NOMO-1 treated with DMSO at 0.1 percent for 48 hours (cell line): ENCODE measurements around the gene OR10C1.
"Not testable (repeated sequence)": the region's sequence is repeated elsewhere in the genome, so short reads cannot be mapped to it uniquely, and the experiment has no call there.

Source experiments
- DNase-seq: peaks from one replicate; lab custom pipeline; 2025; ENCODE audit not compliant: unreplicated experiment; lab: John Stamatoyannopoulos, UW

OR10C1 gene, protein sequence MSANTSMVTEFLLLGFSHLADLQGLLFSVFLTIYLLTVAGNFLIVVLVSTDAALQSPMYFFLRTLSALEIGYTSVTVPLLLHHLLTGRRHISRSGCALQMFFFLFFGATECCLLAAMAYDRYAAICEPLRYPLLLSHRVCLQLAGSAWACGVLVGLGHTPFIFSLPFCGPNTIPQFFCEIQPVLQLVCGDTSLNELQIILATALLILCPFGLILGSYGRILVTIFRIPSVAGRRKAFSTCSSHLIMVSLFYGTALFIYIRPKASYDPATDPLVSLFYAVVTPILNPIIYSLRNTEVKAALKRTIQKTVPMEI

GRCh38 chr6:29439006-29439405 is at the start of gene OR10C1:
Gene OR10C1 (plus strand): TSS chr6:29439306. CDS start chr6:29440016, 710 bp downstream.
- no peak for DNase-seq

DNA sequence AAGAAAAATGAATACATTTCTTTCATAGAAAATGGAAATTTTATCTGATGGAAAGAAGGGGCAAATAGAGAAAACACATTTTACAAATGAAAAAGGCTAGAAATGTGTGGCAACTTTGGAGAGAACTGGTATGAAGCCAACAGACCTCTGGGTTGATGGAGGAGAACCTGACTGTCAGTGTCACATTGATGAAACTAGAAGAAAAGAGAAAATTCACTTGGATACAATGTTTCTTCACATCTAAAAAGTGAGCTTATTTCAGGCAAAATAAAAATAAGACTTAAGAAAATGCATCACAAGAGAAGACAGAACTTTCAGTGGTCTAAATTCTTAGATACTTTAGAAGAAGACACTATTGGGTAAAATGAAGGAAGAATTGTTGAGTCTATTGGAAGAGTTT is 43.8 kb upstream of the OR10C1 start, which contains the start of gene OR12D2:
TSS of gene OR12D2 (plus strand) at position 301 of the 400 bp plus-strand sequence. CDS start 1,069 bp downstream, outside the sequence.
- DNase-seq: no peak

DNA sequence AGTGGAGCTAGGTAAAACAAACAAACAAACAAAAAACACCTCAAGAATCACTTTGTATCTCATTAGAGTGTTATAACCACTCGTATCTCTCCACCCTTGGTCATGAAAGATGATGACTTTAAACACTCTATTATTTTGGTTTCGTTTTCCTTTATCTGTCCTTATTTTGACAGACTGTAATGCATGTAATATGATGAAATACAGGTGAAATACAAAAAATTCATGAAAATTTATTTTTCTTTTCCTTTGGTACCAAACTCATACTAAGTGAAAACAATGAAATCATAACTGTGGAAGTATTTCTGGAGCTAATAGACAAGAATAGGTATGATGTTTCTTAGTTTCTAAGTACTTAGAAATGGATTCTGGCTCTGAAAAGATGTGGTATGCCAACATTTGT is 39.6 kb upstream of the OR10C1 start:
- no peak for DNase-seq

GRCh38 chr6:29403801-29404200 is 35.3 kb upstream of the OR10C1 start:
- no peak for DNase-seq

- DNase-seq: no peak
Observed at GRCh38 chr6:29414588-29414987, 24.5 kb upstream of the OR10C1 start, which contains the start of gene OR12D1. Gene OR12D1 (plus strand): TSS chr6:29414928.

- no peak for DNase-seq
Observed at GRCh38 chr6:29419516-29419915, 19.6 kb upstream of the OR10C1 start.

DNA sequence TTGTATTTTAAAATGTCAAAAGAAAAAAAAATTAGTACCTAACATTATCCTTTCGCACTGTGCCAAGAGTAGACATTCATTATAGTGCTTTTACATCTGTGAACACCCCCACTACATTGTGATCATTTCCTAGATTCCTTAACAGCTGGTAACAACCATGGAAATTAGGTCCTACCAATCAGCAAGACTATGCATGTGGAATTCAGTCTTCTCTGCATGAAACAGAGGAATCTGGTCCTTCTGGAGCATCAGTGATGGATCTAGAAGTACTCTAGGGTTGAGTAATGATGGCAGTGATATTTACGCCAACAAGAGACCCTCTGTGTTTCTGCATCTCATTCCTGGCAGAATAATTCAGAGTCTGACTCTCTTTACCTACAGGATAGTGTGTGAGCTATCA is 14.9 kb upstream of the OR10C1 start:
- DNase-seq: no peak

- DNase-seq: no peak
Observed at GRCh38 chr6:29424575-29424974, 14.5 kb upstream of the OR10C1 start.

GRCh38 chr6:29425075-29425474 is 14.0 kb upstream of the OR10C1 start:
- DNase-seq: no peak

- DNase-seq: no peak
Observed at GRCh38 chr6:29426654-29427053, 12.5 kb upstream of the OR10C1 start.

- peak; percentile 3 for DNase-seq
Observed at GRCh38 chr6:29436730-29437129, 2.4 kb upstream of the OR10C1 start.

DNA sequence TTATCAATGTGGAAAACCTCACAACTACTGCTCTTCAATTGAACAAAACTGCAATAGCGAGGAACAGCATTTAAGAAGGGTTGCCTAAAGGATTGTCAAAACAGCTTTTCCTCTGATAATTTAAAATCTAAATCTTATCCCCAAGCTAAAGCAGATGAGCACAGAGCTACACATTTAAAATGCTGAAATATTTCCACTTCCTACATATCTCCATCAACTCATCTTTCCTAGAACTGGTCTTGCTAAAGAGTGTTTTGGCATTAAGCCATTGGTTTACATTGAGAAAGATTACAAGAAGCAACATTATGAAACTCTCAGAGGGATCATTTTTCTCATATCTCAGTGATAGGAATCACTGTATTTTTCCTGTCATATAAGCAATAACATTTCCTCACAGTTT is 3.6 kb downstream of the OR10C1 start:
- no peak for DNase-seq

DNA sequence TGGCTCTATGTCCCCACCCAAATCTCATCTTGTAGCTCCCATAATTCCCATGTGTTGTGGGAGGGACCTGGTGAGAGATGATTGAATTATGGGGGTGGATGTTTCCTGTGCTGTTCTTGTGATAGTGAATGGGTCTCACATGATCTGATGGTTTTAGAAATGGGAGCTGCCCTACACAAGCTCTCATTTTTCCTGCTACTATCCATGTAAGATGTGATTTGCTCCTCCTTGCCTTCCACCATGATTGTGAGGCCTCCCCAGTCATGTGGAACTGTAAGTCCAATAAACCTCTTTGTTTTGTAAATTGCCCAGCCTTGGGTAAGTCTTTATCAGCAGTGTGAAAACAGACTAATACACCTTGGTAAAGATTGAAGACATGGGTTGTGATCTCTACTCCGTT is 4.9 kb downstream of the OR10C1 start:
- not testable (repeated sequence) for DNase-seq

DNA sequence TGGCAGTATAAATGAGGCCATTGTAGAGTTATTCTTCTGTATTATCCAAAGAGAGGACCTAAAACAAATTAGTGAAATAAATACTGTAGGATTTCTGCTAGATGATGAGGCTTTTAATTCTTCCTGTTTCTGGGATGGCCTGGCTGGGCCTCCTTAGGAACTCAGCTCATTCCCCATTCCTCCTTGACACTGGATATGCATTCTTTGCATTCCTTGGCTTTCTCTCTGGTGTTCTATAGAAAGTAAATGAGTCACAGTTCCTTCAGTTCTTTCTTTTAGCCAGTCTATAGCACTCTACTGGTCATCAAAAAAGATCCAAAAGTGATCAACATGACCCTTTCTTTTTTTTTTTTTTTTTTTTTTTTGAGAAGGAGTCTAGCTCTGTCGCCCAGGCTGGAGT is 8.6 kb downstream of the OR10C1 start:
- no peak for DNase-seq

DNA sequence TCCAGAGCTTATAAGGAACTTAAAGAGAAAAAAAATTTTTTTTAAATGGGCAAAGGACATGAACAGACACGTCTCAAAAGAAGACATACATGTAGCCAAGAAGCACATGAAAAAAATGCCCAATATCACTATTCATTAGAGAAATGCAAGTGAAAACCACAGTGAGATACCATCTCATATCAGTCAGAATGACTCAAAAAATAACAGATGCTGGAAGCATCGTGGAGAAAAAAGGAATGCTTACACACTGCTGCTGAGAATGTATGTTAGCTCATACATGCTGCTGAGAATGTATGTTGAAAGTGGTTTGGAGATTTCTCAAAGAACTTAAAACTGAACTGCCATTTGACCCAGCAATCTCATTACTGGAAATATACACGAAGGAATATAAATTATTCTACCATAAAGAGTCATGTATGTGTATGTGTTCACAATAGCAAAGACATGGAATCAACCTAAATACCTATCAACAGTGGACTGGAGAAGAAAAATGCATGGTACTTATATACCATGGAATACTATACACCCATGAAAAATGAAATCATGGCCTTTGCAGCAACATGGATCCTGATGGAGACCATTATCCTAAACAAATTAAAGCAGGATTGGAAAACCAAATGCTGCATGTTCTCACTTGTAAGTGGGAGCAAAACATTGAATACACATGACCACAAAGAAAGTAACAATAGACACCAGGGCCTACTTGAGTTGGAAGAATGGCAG is 12.5 kb downstream of the OR10C1 start:
- no peak for DNase-seq

DNA sequence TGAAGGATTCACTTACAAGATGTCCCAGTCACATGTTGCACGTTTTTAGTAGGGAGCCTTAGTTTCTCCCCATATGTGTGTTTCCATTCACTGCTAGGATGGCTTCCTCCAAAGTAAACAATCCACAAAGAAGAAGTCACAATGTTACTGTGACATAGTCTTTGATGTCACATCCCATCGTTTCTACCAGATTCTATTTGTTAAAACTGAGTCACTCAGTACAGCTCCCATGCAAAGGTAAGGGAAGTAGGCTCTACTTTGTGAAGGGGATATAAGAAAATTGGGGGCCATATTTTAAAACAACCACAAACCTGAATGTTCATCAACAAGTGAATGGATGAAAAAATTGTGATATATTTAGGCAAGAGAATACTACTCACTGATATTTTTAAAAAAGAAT is 17.9 kb downstream of the OR10C1 start, which contains the start of the genes OR11A1 and OR2H1:
TSS of gene OR11A1 (minus strand) at position 101 of the 400 bp plus-strand sequence. CDS start 29,430 bp downstream, outside the sequence.
TSS of gene OR2H1 (plus strand) at position 185 of the 400 bp plus-strand sequence. CDS start 4,615 bp downstream, outside the sequence.
- DNase-seq: no peak

DNA sequence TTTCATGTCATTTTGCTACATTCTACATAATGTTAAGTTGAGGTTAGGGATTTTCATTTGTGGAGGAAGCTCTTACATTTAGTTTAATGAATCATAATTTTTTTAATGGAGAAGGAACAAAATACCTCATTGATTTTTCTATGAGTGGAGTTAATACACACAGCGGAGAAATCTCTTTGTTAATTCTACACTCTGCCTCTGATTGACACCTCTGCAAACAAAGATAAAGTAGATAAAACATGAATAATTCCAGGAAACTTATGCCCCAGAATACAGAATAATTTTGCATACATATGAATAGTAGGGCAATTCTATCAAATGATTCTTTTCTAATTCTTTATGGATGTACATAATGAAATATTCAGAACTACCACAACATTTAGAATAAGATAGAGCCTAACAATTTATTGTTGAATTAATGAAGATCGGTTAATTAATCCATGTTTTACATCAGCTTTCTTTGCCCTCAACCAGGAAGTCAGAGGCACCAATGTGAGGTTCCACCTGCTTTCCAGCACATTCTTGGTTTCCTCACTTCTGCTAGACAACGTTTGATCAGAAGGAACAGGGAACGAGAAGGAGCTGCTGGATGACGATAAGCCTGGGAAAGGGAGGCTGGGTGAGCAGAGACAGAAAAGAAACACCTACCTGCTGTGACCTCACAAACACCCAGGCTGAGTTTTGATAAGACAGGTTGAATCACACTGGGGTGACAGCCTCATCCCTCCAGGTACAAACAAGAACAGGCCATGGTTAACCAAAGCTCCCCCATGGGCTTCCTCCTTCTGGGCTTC is 22.1 kb downstream of the OR10C1 start:
- DNase-seq: no peak

GRCh38 chr6:29462022-29462421 is 22.9 kb downstream of the OR10C1 start:
- no peak for DNase-seq

DNA sequence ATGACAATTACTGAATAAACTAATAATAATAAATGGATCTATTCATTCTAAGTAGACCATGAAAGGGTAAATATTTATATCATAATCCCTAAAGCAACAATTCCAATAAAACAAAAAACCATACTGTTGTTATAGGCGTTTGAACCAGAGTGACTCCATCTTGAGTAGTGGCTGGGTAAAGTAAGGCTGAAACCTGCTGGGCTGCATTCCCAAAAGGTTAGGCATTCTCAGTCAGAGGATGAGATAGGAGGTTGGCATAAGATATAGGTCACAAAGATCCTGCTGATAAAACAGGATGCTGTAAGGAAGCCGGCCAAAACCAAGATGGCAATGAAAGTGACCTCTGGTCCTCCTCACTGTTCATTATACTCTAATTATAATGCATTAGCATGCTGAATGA is 26.2 kb downstream of the OR10C1 start:
- DNase-seq: no peak

GRCh38 chr6:29465801-29466200 is 26.7 kb downstream of the OR10C1 start:
- no peak for DNase-seq

GRCh38 chr6:29466241-29466640 is 27.1 kb downstream of the OR10C1 start:
- no peak for DNase-seq
